Hepatocyte (in vitro differentiated cells): ENCODE measurements around the gene USP32.

Source experiments
- CTCF ChIP-seq: fragments of 200-600 bp; sonication (generic); IDR thresholded peaks from 2 replicates; pipeline ENCODE4 v1.5.1; 2016; ENCODE audit warnings: antibody characterized with exemption, mild to moderate bottlenecking; ENCODE audit not compliant: poor library complexity
- EZH2phosphoT487 ChIP-seq: fragments of 200-600 bp; sonication (generic); IDR thresholded peaks from one replicate; pipeline ENCODE4 v1.6.1; 2018; ENCODE audit warnings: antibody characterized with exemption, mild to moderate bottlenecking, low read depth, moderate library complexity; ENCODE audit not compliant: unreplicated experiment, severe bottlenecking

- TF ChIP-seq CTCF = no peak
- no peak for TF ChIP-seq EZH2phosphoT487
Measured at GRCh38 chr17:60138769-60139437, 253.0 kb downstream of the USP32 start.
